ENCODE measurements around the gene BOC. TPM values are rescaled to one million over a fixed set of nuclear protein-coding genes. Genes with fewer than 3 reads are reported as not detected.

BOC gene
- total RNA-seq (17.9 and 20.4 TPM in 2 replicates), polyA plus RNA-seq (24.0 and 28.2 TPM in 2 replicates)

- peak; percentile 71 for DNase-seq (ENCODE audit: low spot score)
- Histone ChIP-seq H2AFZ (peak within 1 kb of the TSS; percentile 91), H3K4me2 (peak within 1 kb of the TSS; percentile 84), H3K36me3 (replicated peaks; ENCODE audit: insufficient read depth, low read depth) (no peaks in the 10 kb centered on the region), H4K20me1 (ENCODE audit: insufficient read depth, poor library complexity, severe bottlenecking) (no peaks in the 10 kb centered on the region), H3K4me1 (ENCODE audit: insufficient read depth) (peaks cover 12% of the 10 kb centered on the region), H3K9me2 (replicated peaks; ENCODE audit: insufficient read depth) (no peaks in the 10 kb centered on the region), H3K9me3 (ENCODE audit: low read depth) (no peaks in the 10 kb centered on the region), H3K79me2 (peaks cover 43% of the 10 kb centered on the region), H3K27me3 (peaks cover 23% of the 10 kb centered on the region), H3K4me3 (peak within 1 kb of the TSS; percentile 90), H3K27ac (peak within 1 kb of the TSS; percentile 98)
- WGBS (ENCODE audit: low lambda C conversion rate, missing lambda C conversion rate), result 1% methylated on average over 66 of the region's 76 CpGs
- no peak for TF ChIP-seq EZH2 (IDR thresholded peaks at IDR 0.05; ENCODE audit: borderline replicate concordance)
Observed at GRCh38 chr3:113211330-113212149, at the start of gene BOC. BOC (plus strand) TSS chr3:113211557; CDS start chr3:113249803, 38,246 bp downstream.

- WGBS (ENCODE audit: low lambda C conversion rate, missing lambda C conversion rate), result 82% methylated on average over 4 of the region's 4 CpGs
- no peaks in the 10 kb centered on the region for H4K20me1 ChIP-seq (ENCODE audit: insufficient read depth, poor library complexity, severe bottlenecking)
- H3K9me3 ChIP-seq (ENCODE audit: low read depth), result no peaks in the 10 kb centered on the region
- no peaks in the 10 kb centered on the region for H3K9me2 ChIP-seq (replicated peaks; ENCODE audit: insufficient read depth)
- no peak overlapping the region for H3K4me2 ChIP-seq
- DNase-seq (ENCODE audit: low spot score), result no peak
- H3K79me2 ChIP-seq, result no peaks in the 10 kb centered on the region
- peaks cover 20% of the 10 kb centered on the region for H3K4me1 ChIP-seq (ENCODE audit: insufficient read depth)
- no peaks in the 10 kb centered on the region for H3K27me3 ChIP-seq
- H2AFZ ChIP-seq, result no peak overlapping the region
- no peak overlapping the region for H3K27ac ChIP-seq
- no peak overlapping the region for H3K4me3 ChIP-seq
- no peak for TF ChIP-seq EZH2 (IDR thresholded peaks at IDR 0.05; ENCODE audit: borderline replicate concordance)
- TF ChIP-seq, protein P1, sequence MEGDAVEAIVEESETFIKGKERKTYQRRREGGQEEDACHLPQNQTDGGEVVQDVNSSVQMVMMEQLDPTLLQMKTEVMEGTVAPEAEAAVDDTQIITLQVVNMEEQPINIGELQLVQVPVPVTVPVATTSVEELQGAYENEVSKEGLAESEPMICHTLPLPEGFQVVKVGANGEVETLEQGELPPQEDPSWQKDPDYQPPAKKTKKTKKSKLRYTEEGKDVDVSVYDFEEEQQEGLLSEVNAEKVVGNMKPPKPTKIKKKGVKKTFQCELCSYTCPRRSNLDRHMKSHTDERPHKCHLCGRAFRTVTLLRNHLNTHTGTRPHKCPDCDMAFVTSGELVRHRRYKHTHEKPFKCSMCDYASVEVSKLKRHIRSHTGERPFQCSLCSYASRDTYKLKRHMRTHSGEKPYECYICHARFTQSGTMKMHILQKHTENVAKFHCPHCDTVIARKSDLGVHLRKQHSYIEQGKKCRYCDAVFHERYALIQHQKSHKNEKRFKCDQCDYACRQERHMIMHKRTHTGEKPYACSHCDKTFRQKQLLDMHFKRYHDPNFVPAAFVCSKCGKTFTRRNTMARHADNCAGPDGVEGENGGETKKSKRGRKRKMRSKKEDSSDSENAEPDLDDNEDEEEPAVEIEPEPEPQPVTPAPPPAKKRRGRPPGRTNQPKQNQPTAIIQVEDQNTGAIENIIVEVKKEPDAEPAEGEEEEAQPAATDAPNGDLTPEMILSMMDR (IDR thresholded peaks at IDR 0.05; ENCODE audit: poor library complexity), result no peak
- TF ChIP-seq EZH2phosphoT487 (IDR thresholded peaks at IDR 0.05; ENCODE audit: low read depth, severe bottlenecking, unreplicated experiment), result no peak
- no peaks in the 10 kb centered on the region for H3K36me3 ChIP-seq (replicated peaks; ENCODE audit: insufficient read depth, low read depth)
Observed at GRCh38 chr3:113161661-113162060, 49.7 kb upstream of the BOC start.

DNA sequence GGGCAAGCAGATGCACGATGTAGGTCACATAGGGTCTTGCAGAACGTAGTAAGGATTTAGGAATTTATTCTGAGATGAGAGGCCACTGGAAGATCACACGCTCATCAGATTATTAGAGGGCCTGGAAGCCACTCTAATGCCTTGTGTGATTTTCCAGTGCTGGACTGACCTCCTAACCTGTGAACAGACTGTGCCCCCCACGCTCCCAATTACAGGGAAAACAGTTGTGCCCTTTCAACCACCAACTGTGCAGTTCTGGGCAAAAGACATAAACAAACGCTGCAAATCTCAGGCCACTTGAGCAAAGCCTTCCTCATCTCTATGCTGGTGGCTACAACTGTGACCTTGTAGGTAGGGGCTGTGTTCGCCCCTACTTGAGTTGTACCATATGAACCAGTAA lies 48.2 kb upstream of the BOC start:
- DNase-seq (ENCODE audit: low spot score), result no peak
- no peaks in the 10 kb centered on the region for H3K9me2 ChIP-seq (replicated peaks; ENCODE audit: insufficient read depth)
- H3K27me3 ChIP-seq, result no peaks in the 10 kb centered on the region

GRCh38 chr3:113165841-113166240 lies 45.5 kb upstream of the BOC start:
- no peak overlapping the region for H3K4me3 ChIP-seq
- no peak for TF ChIP-seq EZH2 (IDR thresholded peaks at IDR 0.05; ENCODE audit: borderline replicate concordance)
- TF ChIP-seq EZH2phosphoT487 (IDR thresholded peaks at IDR 0.05; ENCODE audit: low read depth, severe bottlenecking, unreplicated experiment), result no peak
- TF ChIP-seq, protein P1 (IDR thresholded peaks at IDR 0.05; ENCODE audit: poor library complexity), result no peak
- DNase-seq (ENCODE audit: low spot score), result no peak
- no peaks in the 10 kb centered on the region for H4K20me1 ChIP-seq (ENCODE audit: insufficient read depth, poor library complexity, severe bottlenecking)
- H3K27me3 ChIP-seq, result no peaks in the 10 kb centered on the region
- no peaks in the 10 kb centered on the region for H3K9me2 ChIP-seq (replicated peaks; ENCODE audit: insufficient read depth)
- no peaks in the 10 kb centered on the region for H3K36me3 ChIP-seq (replicated peaks; ENCODE audit: insufficient read depth, low read depth)
- H2AFZ ChIP-seq, result no peak overlapping the region
- H3K27ac ChIP-seq, result peak overlapping the region; percentile 89
- no peaks in the 10 kb centered on the region for H3K9me3 ChIP-seq (ENCODE audit: low read depth)
- 59% methylated on average over 3 of the region's 3 CpGs for WGBS (ENCODE audit: low lambda C conversion rate, missing lambda C conversion rate)
- H3K4me2 ChIP-seq, result peak overlapping the region; percentile 18
- no peaks in the 10 kb centered on the region for H3K79me2 ChIP-seq
- peaks cover 47% of the 10 kb centered on the region for H3K4me1 ChIP-seq (ENCODE audit: insufficient read depth)

More for the DNA sequence above, 48.2 kb upstream of the BOC start:
- H3K36me3 ChIP-seq (replicated peaks; ENCODE audit: insufficient read depth, low read depth), result no peaks in the 10 kb centered on the region
- H4K20me1 ChIP-seq (ENCODE audit: insufficient read depth, poor library complexity, severe bottlenecking), result no peaks in the 10 kb centered on the region
- H3K4me1 ChIP-seq (ENCODE audit: insufficient read depth), result peaks cover 29% of the 10 kb centered on the region
- no peak for TF ChIP-seq EZH2 (IDR thresholded peaks at IDR 0.05; ENCODE audit: borderline replicate concordance)
- TF ChIP-seq, protein P1 (IDR thresholded peaks at IDR 0.05; ENCODE audit: poor library complexity), result no peak
- TF ChIP-seq EZH2phosphoT487 (IDR thresholded peaks at IDR 0.05; ENCODE audit: low read depth, severe bottlenecking, unreplicated experiment), result no peak
- H3K9me3 ChIP-seq (ENCODE audit: low read depth), result no peaks in the 10 kb centered on the region
- no peak overlapping the region for H3K27ac ChIP-seq
- no peak overlapping the region for H2AFZ ChIP-seq
- H3K79me2 ChIP-seq, result no peaks in the 10 kb centered on the region
- H3K4me2 ChIP-seq, result no peak overlapping the region
- 92% methylated on average over 6 of the region's 6 CpGs for WGBS (ENCODE audit: low lambda C conversion rate, missing lambda C conversion rate)
- H3K4me3 ChIP-seq, result no peak overlapping the region
